IPS DF 4.7 (cell line): ENCODE results near the gene MLYCD.

Experiments
- DNase-seq: peaks from one replicate; pipeline ENCODE4 v3.0.0-alpha.2; 2013; ENCODE audit warnings: low spot score; ENCODE audit errors: extremely low read depth

The MLYCD gene

DNA sequence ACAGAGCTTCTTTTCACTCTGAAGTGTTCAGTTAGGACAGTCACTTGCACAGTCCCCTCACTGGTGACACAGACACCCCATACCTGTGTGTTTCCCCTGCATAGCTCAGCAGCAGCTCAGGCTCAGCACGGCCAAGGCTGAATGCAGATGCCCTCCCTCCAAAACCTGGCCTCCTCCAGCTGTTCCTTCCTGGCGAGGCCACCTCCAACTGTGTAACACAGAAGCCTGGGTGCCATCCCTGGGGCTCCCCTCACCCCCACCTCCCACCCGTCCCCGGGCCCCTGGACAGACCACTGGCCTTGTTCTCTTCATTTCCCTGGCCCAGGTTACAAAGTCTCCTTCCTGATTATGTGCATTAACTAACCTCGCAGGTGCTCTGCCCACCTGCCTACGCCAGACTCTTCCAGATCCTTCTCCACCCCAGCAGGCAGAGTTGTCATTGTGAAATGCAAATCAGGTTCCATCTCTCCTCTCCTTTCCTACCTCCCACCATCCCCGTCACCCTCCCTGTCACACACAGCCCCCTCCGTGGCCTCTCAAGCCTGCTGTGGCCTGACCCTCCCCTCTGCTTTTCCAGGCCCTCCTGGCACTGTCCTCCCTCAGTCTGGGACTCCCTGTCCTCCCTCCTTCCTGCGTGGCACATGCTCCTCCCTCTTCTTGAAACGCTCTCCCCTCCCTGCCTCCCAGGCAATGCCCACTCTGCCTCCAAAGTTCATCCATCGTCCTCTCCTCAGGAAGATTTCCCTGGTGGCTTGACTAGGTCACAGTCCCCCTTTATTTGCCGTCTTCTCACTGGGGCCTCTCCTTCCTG lies 26.4 kb downstream of the MLYCD start:
- DNase-seq, result no peak

DNA sequence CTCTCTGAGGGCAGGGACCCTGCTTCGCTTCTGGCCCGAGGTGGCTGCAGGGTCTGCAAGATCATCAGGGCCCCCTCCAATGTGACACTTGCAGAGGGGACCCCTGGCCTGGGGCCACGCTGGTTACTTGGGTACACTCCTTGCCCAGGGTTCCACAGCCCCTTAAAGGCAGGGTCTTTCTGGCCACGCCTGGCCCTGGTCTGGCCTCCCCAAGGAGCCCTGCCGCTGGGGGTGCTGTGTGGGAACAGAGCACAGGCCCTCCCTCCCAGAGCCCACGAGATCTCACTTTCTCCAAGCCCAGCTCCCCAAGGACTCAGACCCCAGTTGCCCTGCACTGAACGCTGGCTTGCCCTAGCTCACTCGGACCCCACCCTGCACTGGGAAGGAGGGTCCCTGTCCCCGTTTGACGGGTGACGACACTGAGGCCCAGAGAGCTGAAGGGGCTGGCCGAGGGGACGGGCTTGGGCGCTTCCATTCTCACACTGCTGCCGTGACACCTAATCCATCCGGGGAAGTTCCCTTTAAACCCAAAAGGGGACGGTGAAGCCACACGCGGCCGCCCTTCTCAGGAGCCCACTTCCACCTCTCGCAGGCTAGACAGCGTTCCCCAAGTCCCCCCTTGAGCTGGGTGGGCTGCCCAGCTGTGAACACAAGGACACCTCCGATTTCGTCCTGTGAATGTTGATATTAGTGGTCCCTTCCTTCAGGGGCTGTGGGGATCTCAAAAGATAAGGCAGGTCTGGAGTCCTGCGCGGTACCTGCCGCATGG lies 27.2 kb downstream of the MLYCD start:
- DNase-seq, result no peak

DNA sequence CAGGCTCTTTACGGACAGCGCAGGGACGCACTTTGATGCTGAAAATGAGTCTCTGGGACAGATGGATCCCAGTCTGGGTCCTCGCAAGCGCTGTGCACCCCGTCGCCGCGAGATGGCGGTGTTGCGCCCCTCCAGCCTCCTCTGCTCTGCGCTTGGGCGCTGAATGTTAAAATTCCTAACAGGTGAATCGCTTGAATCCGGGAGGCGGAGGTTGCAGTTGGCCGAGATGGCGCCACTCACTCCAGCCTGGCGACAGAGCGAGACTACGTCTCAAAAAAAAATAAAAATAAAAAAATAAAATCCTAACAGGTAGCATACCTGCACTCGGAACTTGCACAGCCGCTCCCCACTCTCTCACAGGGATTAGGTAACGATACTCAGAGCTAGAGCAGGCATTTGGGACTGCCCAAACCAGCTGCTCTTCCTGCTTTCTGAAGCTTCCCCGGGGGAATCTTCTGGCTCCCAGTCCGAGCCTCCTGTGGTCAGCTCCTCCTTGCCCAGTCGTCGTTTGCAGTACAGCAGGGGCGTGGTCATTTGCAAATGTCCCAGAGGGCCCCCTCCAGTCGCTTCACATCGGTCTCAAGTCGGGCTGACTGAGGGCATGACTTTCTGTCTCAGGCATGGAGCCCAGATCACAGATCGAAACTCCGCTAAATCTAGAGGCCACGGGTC lies 27.9 kb downstream of the MLYCD start:
- peak; percentile 71 for DNase-seq

DNA sequence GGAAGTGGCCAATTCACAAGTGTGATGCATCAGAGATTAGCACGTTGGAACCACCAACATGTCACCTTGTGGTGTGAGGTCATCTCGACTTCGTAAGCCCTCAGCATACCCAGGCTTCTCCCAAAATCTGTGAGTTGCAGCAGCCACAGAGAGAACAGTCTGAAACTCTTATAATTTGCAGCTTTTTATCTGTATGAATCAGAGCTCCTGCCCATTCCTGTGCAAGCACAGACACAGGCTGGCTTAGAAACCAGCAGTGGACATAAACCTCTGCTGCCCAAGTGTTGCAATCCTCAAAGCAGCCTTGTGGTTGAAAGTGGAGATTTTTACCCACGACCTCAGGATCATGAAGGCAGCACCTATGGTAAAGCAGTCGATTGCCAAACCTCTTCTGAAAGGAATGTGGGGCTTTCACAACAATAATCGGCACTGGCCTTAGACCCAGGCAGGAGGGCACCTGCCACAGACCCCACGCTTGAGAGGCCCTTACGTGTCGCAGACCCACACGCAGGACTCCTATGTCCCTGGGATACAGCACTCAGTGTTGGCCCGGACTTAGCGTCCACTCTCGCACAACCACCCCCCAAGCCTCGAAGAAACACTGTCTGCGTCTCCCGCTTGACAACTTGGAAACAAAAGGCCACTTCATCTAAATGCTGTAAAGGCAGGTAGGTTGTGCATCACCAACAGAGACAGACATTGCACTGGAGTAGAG lies 29.6 kb downstream of the MLYCD start:
- no peak for DNase-seq

DNA sequence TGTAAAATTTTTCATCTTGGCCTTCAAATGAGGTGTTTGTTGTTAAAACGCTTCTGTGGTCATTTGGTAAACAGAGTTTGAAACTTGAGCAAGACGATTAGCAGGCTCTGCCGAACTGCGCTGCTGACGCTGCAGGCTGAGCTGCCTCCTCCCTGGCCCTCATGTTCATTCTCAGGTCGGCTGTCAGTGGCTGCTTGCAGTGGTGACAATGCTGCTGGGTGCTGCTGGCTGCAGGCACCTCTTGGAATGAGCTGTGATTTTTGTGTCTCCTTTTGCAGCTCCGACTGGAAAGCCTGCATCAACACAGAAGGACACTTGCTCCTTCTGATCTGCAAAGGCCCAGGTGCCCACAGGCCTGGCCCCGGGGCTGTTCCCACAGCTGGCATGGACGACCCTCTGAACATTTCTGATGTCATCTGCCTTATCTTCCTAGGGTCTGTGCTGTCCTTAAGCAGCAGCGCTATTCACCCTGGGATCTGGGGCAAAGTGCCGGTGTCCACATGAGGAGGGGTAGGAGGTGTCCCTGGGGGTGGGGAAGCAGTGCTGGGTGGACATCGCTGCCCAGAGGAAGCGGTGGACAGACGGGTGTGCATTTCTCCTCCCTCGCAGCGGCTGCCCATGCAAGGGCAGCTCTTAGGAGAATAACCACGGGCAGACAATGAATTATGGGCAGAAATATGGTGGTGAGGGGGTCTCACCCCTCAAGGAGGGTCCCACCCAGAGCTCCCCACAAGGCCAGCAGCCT lies 31.1 kb downstream of the MLYCD start:
- DNase-seq, result no peak

DNA sequence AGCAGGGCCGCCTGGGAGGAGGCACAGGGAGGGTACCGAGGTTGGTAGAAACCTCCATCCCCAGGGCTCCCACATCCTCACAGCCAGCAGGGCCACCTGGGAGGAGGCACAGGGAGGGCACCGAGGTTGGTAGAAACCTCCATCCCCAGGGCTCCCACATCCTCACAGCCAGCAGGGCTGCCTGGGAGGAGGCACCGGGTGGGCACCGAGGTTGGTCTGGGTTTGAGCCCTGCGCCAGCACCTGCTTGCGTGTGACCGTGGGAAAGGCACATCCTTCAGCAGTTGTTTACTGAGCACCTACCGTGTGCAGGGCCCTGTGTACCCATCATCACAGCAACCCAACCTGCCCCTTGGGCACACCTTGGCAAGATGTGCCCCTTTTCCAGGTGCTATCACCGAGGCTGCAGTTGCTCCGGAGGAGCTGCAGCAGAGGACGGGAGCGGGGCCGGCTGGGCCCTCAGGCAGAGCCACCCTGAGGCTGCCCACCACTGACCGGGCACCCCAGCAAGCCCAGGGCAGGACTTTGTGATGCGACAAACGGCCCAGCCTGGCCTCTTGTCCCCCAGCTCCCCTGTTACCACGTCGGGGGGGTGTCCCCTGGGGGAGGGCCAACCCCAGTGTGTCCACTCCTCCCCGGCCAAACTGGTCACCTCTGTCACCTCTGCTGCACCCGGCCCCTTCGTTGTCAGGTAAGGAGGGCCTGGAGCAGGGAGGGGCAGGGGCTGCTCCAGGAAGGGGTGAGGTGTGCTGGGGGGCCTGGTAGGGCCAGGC lies 32.0 kb downstream of the MLYCD start:
- DNase-seq, result no peak

DNA sequence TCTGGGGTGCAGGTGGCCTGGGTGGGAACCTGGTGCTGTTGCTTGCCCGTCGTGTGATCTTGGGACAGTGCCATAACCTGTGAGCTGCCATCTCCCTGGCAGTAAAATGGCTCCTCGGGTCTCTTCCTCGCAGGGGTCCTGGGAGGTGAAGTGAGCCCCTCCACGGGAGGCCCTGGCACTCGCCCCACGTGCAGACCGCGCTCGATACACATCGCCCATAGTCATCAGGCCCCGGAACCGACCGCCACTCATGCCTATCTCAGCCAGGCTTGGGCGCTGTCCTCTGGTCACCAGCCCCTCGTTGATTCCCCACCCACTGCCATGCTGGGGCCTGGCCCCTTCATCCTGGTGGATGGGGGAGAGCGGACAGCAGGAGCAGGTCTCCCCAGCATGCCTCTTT lies 32.6 kb downstream of the MLYCD start:
- DNase-seq, result no peak

DNA sequence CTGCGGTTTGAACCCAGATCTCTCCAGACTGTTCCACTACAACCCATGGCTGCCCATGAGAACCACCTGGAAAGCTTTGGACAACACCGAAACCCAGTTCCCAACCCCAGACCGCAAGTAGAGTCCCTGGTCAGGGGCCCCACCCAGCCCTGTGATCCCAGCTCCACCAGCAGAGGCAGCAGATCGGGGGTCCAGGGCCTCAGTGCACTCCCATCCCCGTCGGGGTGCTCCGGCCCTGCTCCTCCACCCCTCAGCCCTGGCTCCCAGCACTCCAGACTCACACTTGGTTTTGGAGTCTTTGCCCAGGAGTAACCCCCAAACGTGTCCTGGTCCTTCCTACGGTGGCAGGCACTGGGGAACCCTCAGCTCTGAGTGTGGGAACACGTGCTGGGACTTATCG lies 33.4 kb downstream of the MLYCD start:
- DNase-seq, result no peak

DNA sequence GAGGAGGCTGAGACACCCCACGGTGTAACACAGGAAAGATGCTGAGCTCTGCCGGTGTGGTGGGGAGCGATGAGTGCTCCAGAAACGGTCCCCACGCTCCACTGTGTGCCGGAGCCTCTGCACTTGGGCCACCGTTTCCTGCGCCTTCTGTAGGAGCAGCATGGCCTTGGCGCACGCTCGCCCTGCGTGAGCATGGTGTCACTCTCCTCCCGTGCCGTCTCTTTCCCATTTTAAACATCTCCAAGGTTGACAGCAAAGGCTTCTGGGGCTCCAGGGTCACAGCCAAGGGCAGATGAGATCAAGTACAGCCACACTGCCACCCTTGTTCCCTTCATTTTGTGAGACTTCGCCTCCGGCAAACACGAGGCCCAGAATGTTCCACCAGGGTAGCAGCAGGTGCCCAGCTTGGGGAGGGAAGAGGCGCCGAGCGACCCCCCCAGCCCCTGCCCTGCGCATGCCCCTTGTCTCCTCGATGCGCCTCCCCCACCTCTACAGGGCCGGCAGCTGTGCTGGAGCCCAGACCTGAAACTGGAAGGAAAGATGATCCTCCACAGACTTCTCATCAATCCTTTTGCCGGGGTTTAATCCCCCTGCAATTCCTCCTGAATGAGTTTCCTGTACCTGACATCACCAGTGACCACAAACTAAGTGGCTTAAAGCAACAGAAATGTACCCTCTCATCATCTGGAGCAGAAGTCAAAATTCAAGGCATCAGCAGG lies 34.2 kb downstream of the MLYCD start:
- DNase-seq, result no peak

DNA sequence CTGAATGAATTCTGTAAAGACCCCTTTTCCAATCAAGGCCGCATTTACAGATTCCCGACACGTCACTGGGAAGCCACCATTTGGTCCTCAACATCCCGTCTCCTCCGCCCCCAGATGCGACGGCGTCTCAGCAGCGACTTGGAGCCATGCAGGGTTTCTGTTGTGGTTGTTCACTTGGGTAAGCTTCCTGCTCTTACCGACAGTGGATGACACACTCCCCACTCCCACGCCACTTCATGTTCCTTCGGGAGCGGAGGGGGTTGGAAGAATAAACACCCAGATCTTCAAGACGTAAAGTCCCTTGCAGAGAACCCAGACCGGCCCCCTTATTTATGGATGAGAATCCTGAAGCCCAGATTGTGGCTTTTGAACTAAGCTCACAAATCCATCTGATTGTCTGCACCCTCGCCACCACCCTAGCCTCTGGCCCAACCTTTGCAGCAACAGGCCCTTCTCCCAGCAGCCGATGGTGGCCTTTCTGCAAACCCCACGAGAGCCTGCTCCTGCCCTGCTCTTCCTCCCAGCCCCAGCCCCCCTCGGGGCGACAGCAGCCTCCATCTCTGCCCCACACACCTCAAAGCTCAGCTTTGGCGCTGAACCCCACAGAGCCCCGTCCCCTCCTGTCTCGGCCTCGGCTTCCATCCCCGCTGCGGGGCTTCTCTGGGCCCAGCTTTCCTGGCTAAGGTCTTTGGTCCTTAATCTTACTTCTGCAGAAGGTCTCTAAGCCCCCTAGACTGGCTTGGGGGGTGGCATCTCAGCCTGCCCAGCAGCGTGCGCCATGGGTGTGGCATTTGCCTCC lies 35.2 kb downstream of the MLYCD start:
- DNase-seq, result no peak

DNA sequence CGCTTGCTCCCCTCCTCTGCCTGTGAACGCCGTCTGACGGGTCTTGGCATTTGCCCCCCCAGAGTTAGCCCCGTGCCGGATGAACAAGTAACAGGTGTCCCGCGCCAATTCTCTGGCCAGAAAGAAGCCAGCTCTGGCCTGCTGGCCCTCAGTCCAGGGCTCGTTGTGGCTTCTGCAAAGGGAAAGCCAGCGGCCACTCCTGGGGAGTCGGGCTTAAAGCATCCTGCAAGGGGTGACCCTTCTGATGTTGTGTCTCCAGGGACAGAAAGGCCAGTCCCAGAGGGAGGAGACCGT lies 35.7 kb downstream of the MLYCD start:
- no peak for DNase-seq

DNA sequence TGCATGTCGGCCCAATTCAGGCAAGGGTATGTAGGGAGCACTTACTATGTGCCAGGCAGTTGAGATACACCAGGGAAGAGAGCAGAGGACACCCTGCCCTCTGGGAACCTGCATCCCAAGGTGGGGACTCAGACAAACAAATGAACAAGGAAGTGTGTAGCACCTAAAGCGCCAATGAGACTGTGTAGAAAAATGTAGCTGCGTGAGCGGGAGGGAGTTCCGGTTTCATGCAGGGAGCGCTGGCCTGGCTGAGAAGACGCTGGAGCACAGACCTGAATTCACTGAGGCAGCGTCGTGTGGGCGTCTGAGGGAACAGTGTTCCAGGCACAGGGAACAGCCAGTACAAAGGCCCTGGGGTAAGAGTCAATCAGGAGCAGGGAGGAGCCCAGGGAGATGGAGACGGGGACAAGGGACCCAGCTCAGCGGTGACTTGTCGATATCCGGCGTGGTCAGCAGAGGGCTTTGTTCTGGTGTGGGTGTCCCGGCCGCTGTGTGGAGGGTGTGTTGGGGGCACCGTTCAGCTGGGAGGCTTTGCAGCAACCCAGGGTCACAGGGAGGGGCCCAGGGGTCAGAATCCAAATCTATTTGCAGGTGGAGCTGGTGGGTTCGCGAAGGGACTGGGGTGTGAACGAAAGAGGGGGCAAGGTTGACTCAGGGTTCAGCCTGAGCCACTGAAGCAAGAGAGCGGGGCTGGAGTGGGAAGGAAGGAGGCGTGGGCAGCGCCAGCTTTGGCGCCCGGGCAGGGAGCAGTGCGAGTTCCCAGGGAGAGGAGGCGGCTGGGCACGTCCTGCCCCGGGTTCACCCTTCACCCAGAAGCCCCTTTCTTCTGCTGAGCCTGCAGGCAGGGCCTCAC lies 36.3 kb downstream of the MLYCD start:
- DNase-seq, result no peak

DNA sequence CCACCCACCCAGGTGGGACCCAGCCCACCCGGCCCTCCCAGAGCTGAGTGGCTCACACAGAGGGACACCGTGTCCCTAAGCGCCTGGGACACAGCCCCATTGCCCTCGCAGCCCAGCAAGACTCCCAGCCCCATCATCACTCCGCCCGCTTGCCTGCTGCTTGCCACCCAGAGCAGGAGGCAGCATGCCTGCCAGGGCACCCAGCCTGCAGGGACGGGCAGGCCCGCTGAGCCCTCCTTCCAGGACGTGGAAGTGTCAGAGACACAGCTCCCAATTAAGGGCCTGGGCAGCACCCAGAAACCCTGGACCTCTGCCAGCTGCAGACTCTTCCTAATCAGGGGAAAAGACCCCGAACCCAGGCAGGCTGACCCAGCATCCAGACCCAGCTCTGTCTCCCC lies 36.9 kb downstream of the MLYCD start:
- no peak for DNase-seq

DNA sequence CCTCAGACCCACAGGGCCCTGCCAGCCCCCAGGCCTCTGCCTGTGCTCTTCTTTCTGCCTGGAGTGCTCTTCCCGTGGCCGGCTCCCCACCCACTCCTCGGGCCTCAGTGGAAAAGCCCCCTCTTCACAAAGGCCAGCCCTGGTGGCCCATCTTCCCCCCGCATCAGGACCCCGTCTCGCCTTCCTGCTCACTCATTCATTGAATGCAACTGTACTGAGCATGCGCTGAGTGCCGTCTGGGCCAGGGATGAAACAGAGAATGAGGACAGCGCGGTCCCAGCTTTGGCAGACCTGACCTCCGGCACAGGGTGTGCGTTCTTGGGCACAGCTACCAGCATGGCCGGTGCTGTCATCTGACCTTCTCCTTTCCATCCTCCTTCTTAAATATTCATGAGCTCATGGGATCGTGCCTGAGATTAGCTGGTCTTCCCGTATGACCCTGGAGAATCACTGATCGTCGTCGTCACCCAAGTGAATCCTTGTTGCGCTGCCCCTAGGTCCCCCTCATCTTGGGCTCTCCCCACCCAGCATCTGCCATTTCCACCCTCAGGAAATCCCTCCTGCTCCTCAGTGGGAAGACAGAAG lies 37.8 kb downstream of the MLYCD start:
- DNase-seq, result no peak

DNA sequence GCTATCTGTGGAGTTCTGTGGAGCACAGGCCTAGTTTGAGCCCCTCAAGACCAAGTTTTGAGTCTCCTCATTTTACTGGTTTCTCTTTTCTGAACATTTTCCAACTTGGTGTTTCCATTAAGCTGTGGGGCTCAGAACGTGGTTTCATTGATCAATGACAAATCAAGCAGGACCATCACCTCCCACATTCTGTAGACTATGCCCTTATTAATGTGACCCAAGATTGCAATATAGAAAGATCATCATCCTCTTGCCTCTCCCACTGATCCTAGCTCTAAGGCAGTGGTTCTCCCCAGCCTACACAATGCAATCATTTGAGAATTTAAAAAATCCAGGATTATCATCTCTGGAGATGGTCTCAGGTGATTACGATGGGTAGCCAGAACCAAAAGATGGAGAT lies 38.4 kb downstream of the MLYCD start:
- no peak for DNase-seq

DNA sequence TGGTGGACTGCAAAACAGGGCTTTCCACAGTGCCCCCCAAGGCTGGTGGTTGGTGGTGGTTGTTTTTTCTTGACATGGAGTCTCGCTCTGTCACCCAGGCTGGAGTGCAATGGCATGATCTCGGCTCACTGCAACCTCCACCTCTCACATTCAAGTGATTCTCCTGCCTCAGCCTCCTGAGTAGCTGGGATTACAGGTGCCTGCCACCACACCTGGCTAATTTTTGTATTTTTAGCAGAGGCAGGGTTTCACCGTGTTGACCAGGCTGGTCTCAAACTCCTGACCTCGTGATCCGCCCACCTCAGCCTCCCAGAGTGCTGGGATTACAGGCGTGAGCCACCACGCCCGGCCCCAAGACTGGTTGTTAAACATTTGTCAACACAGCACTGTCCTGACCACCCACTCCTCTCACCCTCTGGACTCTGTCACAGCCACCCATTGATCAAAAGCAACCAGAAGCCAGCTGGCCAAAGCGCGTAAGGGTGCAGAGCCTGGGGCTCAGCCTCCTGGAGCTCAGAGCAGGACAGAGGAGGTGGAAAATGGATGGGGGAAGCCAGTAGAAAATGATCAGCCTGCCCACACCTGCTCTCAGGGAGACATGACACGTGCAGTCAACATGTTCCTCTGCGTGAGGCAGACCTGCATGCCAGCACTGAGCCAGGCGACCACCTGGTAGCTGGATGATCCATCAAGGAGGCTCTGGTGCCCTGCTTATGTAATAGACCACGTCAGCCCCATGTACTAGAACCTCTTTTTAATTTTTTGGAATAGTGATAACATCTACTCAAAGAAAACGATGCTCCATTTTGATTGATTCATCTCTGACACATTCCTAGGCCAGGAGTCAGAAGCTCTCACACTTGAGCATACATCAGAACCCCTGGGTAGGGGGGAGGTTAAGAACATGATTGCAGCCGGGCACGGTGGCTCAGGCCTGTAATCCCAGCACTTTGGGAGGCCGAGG lies 39.3 kb downstream of the MLYCD start:
- no peak for DNase-seq
